CD14-positive monocyte (primary cell): ENCODE results near the gene MB21D2. TPM values are rescaled to one million over a fixed set of nuclear protein-coding genes. Genes with fewer than 3 reads are reported as not detected.

ENCODE experiments used
- DNase-seq, 3 donors: peaks; one replicate each; pipeline ENCODE4 v3.0.0-alpha.2; 2011 to 2022
- H2AFZ ChIP-seq: 2 replicates; pipeline ENCODE4 v1.6.0; 2012; ENCODE audit warnings: mild to moderate bottlenecking, low read depth, low read length, inconsistent platforms; ENCODE audit not compliant: insufficient read depth, poor library complexity, severe bottlenecking
- H3K27ac ChIP-seq, 2 donors: 1 replicate in 1 of 2; 2 replicates in 1 of 2; pipeline ENCODE4 v1.5.1; 2012 to 2013; ENCODE audit warnings: low read length in 2 of 2, control low read depth in 1 of 2, inconsistent platforms in 1 of 2, low read depth in 1 of 2, mild to moderate bottlenecking in 1 of 2
- H3K27me3 ChIP-seq, 2 donors: one replicate each; pipeline versions ENCODE4 v1.6.0 to v1.6.1; 2011 to 2013; ENCODE audit warnings: low read length in 2 of 2; ENCODE audit not compliant: control insufficient read depth in 2 of 2, insufficient read depth in 2 of 2
- H3K36me3 ChIP-seq, 2 donors: replicated peaks in 1 of 2; 1 replicate in 1 of 2; 2 replicates in 1 of 2; pipeline versions ENCODE4 v1.5.1 to v1.6.1; 2012 to 2013; ENCODE audit warnings: low read length in 2 of 2, control low read depth in 1 of 2, inconsistent platforms in 1 of 2, mild to moderate bottlenecking in 1 of 2; ENCODE audit not compliant: insufficient read depth in 2 of 2, control insufficient read depth in 1 of 2
- H3K4me1 ChIP-seq, 2 donors: 1 replicate in 1 of 2; 2 replicates in 1 of 2; pipeline versions ENCODE4 v1.5.1 to v1.6.1; 2012 to 2013; ENCODE audit warnings: low read length in 2 of 2, control low read depth in 1 of 2, inconsistent platforms in 1 of 2, mild to moderate bottlenecking in 1 of 2, moderate library complexity in 1 of 2; ENCODE audit not compliant: insufficient read depth in 2 of 2, control insufficient read depth in 1 of 2
- H3K4me2 ChIP-seq: replicated peaks from 2 replicates; pipeline ENCODE3; 2012; ENCODE audit warnings: low read length, moderate library complexity, mild to moderate bottlenecking; ENCODE audit not compliant: poor library complexity, severe bottlenecking; ENCODE audit errors: extremely low read depth
- H3K4me3 ChIP-seq, 3 experiments: fragments of 200-600 bp in 1 of 3; sonication (generic) in 1 of 3; replicated peaks in 1 of 3; 1 replicate in 2 of 3; 2 replicates in 1 of 3; pipeline ENCODE4 v1.5.1; 2011 to 2013; ENCODE audit warnings: low read length in 3 of 3, mild to moderate bottlenecking in 3 of 3, control low read depth in 2 of 3, low read depth in 2 of 3, inconsistent platforms in 1 of 3, moderate library complexity in 1 of 3
- H3K79me2 ChIP-seq: 2 replicates; pipeline ENCODE4 v1.6.0; 2012; ENCODE audit warnings: mild to moderate bottlenecking, control low read depth, inconsistent platforms, low read length, moderate library complexity; ENCODE audit not compliant: insufficient read depth
- H3K9ac ChIP-seq: 2 replicates; pipeline ENCODE4 v1.6.0; 2017; ENCODE audit warnings: low read length, mild to moderate bottlenecking; ENCODE audit not compliant: insufficient read depth, poor library complexity, severe bottlenecking
- H3K9me3 ChIP-seq, 2 donors: replicated peaks in 1 of 2; 1 replicate in 1 of 2; 2 replicates in 1 of 2; pipeline versions ENCODE4 v1.5.1 to v1.6.1; 2012 to 2013; ENCODE audit warnings: low read length in 2 of 2, control low read depth in 1 of 2; ENCODE audit not compliant: control insufficient read depth in 1 of 2, insufficient read depth in 1 of 2
- H4K20me1 ChIP-seq: 2 replicates; pipeline ENCODE4 v1.6.0; 2012; ENCODE audit warnings: mild to moderate bottlenecking, low read length, control low read depth, moderate library complexity; ENCODE audit not compliant: insufficient read depth
- H3K27ac Mint-ChIP-seq, 7 donors: one replicate each; pipeline ENCODE4 v1.8.0; 2020; ENCODE audit warnings: mild to moderate bottlenecking in 7 of 7, mixed read lengths in 7 of 7, moderate library complexity in 6 of 7, inconsistent platforms in 2 of 7
- H3K27me3 Mint-ChIP-seq, 3 donors: one replicate each; pipeline ENCODE4 v1.8.0; 2021 to 2022; ENCODE audit warnings: low read depth in 3 of 3, mild to moderate bottlenecking in 3 of 3, mixed read lengths in 3 of 3, moderate library complexity in 3 of 3, inconsistent platforms in 1 of 3
- H3K36me3 Mint-ChIP-seq, 2 donors: one replicate each; pipeline ENCODE4 v1.8.0; 2020; ENCODE audit warnings: mixed read lengths in 2 of 2, inconsistent platforms in 1 of 2, mild to moderate bottlenecking in 1 of 2
- H3K4me1 Mint-ChIP-seq: one replicate; pipeline ENCODE4 v1.8.0; 2020; ENCODE audit warnings: mild to moderate bottlenecking, mixed read lengths
- H3K4me3 Mint-ChIP-seq, 2 donors: one replicate each; pipeline ENCODE4 v1.8.0; 2020; ENCODE audit warnings: mild to moderate bottlenecking in 2 of 2, mixed read lengths in 2 of 2, moderate library complexity in 1 of 2
- H3K9me3 Mint-ChIP-seq, 7 donors: one replicate each; pipeline ENCODE4 v1.8.0; 2020 to 2022; ENCODE audit warnings: mixed read lengths in 7 of 7, mild to moderate bottlenecking in 6 of 7, moderate library complexity in 6 of 7, inconsistent platforms in 2 of 7
- CTCF ChIP-seq: fragments of 200-600 bp; IDR thresholded peaks from one replicate; pipeline ENCODE4 v1.8.0; 2022; ENCODE audit warnings: antibody characterized with exemption, mild to moderate bottlenecking
- WGBS: methylation state at CpG from one replicate; pipeline ENCODE4 v1.1.5; 2013; ENCODE audit warnings: missing lambda C conversion rate; ENCODE audit not compliant: insufficient coverage; 5-methylcytosine and 5-hydroxymethylcytosine counted together
- intact Hi-C, 2 donors: fragments of 100-400 bp; cut with micrococcal nuclease; formaldehyde crosslinking; loops; one replicate each; pipeline versions ENCODE4 v1.15.0 to v1.15.1; 2023
- polyA plus RNA-seq, 3 donors: library from polyadenylated mRNA; depleted of rRNA in 1 of 3; unstranded in 2 of 3; stranded (reverse) in 1 of 3; fragments of 300-500 nt in 2 of 3; fragments of >200 nt in 1 of 3; fragmentation: Illumina TruSeq in 2 of 3; gene quantifications; 1 replicate in 2 of 3; 2 replicates in 1 of 3; pipeline ENCODE4 v1.2.3, GENCODE V29; 2012 to 2021

Gene MB21D2
- polyA plus RNA-seq, 3 donors, result 0.37 to 0.77 (median 0.59) TPM

DNA sequence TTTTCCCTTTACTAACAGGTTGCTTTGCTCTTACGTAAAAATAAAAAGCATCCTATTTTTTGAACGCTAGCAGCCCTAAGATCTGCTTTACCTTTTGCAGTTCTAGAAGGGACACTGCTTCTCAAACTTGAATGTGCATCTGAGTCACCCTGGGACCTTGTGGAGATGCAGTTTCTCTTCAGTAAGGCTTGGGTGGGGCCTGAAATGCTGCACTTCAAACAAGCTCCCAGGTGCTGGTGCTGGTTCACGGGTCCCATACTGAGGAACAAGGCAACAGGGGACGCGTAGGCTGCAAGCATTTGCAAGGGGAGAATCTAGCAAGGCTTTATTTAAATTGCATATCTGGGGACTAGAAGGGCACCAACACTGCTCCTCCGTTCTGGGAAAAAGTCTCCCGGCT is 30.0 kb downstream of the MB21D2 start:
- no peak overlapping the region for H3K4me3 ChIP-seq
- TF ChIP-seq CTCF, result no peak
- Mint-ChIP-seq H3K4me1 (peaks cover 3% of the 10 kb centered on the region), H3K27me3 (peaks cover 4 to 17% (median 11%) of the 10 kb centered on the region in 3 donors), H3K4me3 (no peak overlapping the region), H3K27ac (no peak overlapping the region), H3K36me3 (no peaks in the 10 kb centered on the region), H3K9me3 (no peaks in the 10 kb centered on the region)
- no peaks in the 10 kb centered on the region for H4K20me1 ChIP-seq
- peaks cover 3 to 4% of the 10 kb centered on the region in 2 donors for H3K4me1 ChIP-seq
- intact Hi-C loops, result no loop called here
- no peak overlapping the region for H3K9ac ChIP-seq
- no peak overlapping the region for H2AFZ ChIP-seq
- H3K36me3 ChIP-seq, result no peaks in the 10 kb centered on the region
- H3K79me2 ChIP-seq, result no peaks in the 10 kb centered on the region
- H3K27ac ChIP-seq, result no peak overlapping the region
- no peaks in the 10 kb centered on the region for H3K9me3 ChIP-seq
- H3K27me3 ChIP-seq, result peaks cover 4 to 10% of the 10 kb centered on the region in 2 donors
- WGBS, result 94% methylated on average over 7 of the region's 7 CpGs
- no peak for DNase-seq
- H3K4me2 ChIP-seq, result no peak overlapping the region

DNA sequence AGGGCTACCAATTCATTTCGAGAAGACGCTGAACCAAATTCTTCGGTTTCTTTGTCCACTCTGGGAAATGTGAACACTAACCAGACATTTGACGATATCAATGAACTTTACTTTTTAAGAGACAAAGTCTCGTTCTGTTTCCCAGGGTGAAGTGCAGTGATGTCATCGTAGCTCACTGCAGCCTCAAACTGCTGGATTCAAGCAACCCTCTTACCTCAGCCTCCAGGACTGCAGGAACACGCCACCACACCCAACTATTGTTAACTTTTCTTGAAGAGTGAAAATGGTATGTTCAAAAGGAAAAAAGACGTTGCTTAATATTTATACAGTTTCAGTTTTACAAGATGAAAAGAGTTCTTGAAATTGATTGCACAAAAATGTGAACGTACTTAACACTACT is 30.6 kb downstream of the MB21D2 start:
- Mint-ChIP-seq H3K4me3 (no peak overlapping the region), H3K36me3 (no peaks in the 10 kb centered on the region), H3K27ac (no peak overlapping the region)

More for the DNA sequence above, 30.6 kb downstream of the MB21D2 start:
- WGBS, result 96% methylated on average over 5 of the region's 9 CpGs
- Histone ChIP-seq H3K27ac (no peak overlapping the region), H3K4me2 (no peak overlapping the region), H3K27me3 (peaks cover 4 to 10% of the 10 kb centered on the region in 2 donors), H3K9ac (no peak overlapping the region), H2AFZ (no peak overlapping the region), H3K4me1 (no peaks in the 10 kb centered on the region), H3K36me3 (no peaks in the 10 kb centered on the region), H3K9me3 (no peaks in the 10 kb centered on the region), H3K4me3 (no peak overlapping the region), H3K79me2 (no peaks in the 10 kb centered on the region), H4K20me1 (no peaks in the 10 kb centered on the region)
- Mint-ChIP-seq H3K4me1 (no peaks in the 10 kb centered on the region), H3K27me3 (peaks cover 4 to 17% (median 11%) of the 10 kb centered on the region in 3 donors), H3K9me3 (no peaks in the 10 kb centered on the region)
- DNase-seq, result no peak
- intact Hi-C loops, result no loop called here
- TF ChIP-seq CTCF, result no peak
